ENCODE results near the gene HOXD1. TPM values are rescaled to one million over a fixed set of nuclear protein-coding genes. Genes with fewer than 3 reads are reported as not detected.
A peak's percentile ranks its signal among the peaks of the same experiment; 100 is the strongest.

Gene HOXD1
- total RNA-seq, 4 donors from 2014 or later: 0.19 TPM; not detected in 3

- DNase-seq: no peak
- Histone ChIP-seq H3K4me1 (peaks cover 11 to 30% (median 18%) of the 10 kb centered on the region in 3 donors), H3K36me3 (no peaks in the 10 kb centered on the region), H3K27me3 (peaks cover 6 to 99% (median 20%) of the 10 kb centered on the region in 4 donors), H3K9me3 (no peaks in the 10 kb centered on the region), H3K27ac (no peak overlapping the region), H3K4me3 (no peak overlapping the region)
- WGBS, 2 donors: 83 to 100% methylated on average over 1 of the region's 2 CpGs
- TF ChIP-seq CTCF (IDR thresholded peaks at IDR 0.05) (no peak), POLR2A (IDR thresholded peaks at IDR 0.05) (no peak)
- intact Hi-C loops (cut with DNase I): no loop called here
Measured at GRCh38 chr2:176186024-176186423, 2.4 kb upstream of the HOXD1 start.

- WGBS, 2 donors: 6 to 11% methylated on average over 12 of the region's 13 CpGs
- H3K4me3 ChIP-seq: peak overlapping the region; percentile 41 to 71 (median 50)
- peaks cover 6 to 99% (median 20%) of the 10 kb centered on the region in 4 donors for H3K27me3 ChIP-seq
- peak overlapping the region in 3 of 4 donors; percentile 6 to 64 (median 57) for H3K27ac ChIP-seq
- H3K9me3 ChIP-seq: no peaks in the 10 kb centered on the region
- DNase-seq: no peak
- no peaks in the 10 kb centered on the region for H3K36me3 ChIP-seq
- H3K4me1 ChIP-seq: peaks cover 11 to 30% (median 18%) of the 10 kb centered on the region in 3 donors
- TF ChIP-seq POLR2A (IDR thresholded peaks at IDR 0.05) (no peak), CTCF (IDR thresholded peaks at IDR 0.05) (no peak)
- intact Hi-C loops (cut with DNase I): no loop called here
Measured at GRCh38 chr2:176187200-176187898, 1.1 kb upstream of the HOXD1 start.

- Histone ChIP-seq H3K36me3 (no peaks in the 10 kb centered on the region), H3K27ac (peak overlapping the region; percentile 6 to 68 (median 60)), H3K4me3 (peak overlapping the region; percentile 41 to 71 (median 50)), H3K27me3 (peaks cover 6 to 100% (median 20%) of the 10 kb centered on the region in 4 donors), H3K9me3 (no peaks in the 10 kb centered on the region), H3K4me1 (peaks cover 11 to 30% (median 18%) of the 10 kb centered on the region in 3 donors)
- DNase-seq: no peak
- intact Hi-C loops (cut with DNase I): no loop called here
- TF ChIP-seq CTCF (IDR thresholded peaks at IDR 0.05) (no peak), POLR2A (IDR thresholded peaks at IDR 0.05) (no peak)
- WGBS, 2 donors: 0% methylated on average over 10 of the region's 98 CpGs
Measured at GRCh38 chr2:176188774-176189680, 559 bp downstream of the HOXD1 start.

- Histone ChIP-seq H3K4me1 (peaks cover 11 to 30% (median 18%) of the 10 kb centered on the region in 3 donors), H3K9me3 (no peaks in the 10 kb centered on the region), H3K36me3 (no peaks in the 10 kb centered on the region), H3K27me3 (peaks cover 6 to 100% (median 20%) of the 10 kb centered on the region in 4 donors), H3K27ac (no peak overlapping the region), H3K4me3 (peak overlapping the region in 3 of 4 donors; percentile 46 to 71 (median 55))
- 21 to 22% methylated on average over 23 to 25 of the region's 28 CpGs for WGBS, 2 donors
- no peak for DNase-seq
- no peak for TF ChIP-seq CTCF (IDR thresholded peaks at IDR 0.05)
- no peak for TF ChIP-seq POLR2A (IDR thresholded peaks at IDR 0.05)
- intact Hi-C loops (cut with DNase I): no loop called here
Measured at GRCh38 chr2:176189681-176190641, 1.5 kb downstream of the HOXD1 start.

Data from esophagus squamous epithelium (tissue), 5 donors.